T-helper 1 cell treated with Interleukin-12 subunit alpha and Interleukin-12 subunit beta and Interleukin-4 antibody, amounts not matched to agents 30 μg/mL and 1 μg/mL, for 36 hours (primary cell): Measurements from ENCODE around the gene SLF2.

Experiments
- H3K27ac Mint-ChIP-seq: one replicate; pipeline ENCODE4 v1.8.0; 2021; ENCODE audit warnings: mild to moderate bottlenecking, mixed read lengths
- H3K27me3 Mint-ChIP-seq: one replicate; pipeline ENCODE4 v1.8.0; 2021; ENCODE audit warnings: low read depth, mixed read lengths
- H3K36me3 Mint-ChIP-seq: one replicate; pipeline ENCODE4 v1.8.0; 2021; ENCODE audit warnings: low read depth, mixed read lengths
- H3K4me1 Mint-ChIP-seq: one replicate; pipeline ENCODE4 v1.8.0; 2021; ENCODE audit warnings: low read depth, mixed read lengths
- H3K4me3 Mint-ChIP-seq: one replicate; pipeline ENCODE4 v1.8.0; 2021; ENCODE audit warnings: mild to moderate bottlenecking, moderate library complexity, mixed read lengths
- H3K9me3 Mint-ChIP-seq: one replicate; pipeline ENCODE4 v1.8.0; 2021; ENCODE audit warnings: mixed read lengths

Gene SLF2

DNA sequence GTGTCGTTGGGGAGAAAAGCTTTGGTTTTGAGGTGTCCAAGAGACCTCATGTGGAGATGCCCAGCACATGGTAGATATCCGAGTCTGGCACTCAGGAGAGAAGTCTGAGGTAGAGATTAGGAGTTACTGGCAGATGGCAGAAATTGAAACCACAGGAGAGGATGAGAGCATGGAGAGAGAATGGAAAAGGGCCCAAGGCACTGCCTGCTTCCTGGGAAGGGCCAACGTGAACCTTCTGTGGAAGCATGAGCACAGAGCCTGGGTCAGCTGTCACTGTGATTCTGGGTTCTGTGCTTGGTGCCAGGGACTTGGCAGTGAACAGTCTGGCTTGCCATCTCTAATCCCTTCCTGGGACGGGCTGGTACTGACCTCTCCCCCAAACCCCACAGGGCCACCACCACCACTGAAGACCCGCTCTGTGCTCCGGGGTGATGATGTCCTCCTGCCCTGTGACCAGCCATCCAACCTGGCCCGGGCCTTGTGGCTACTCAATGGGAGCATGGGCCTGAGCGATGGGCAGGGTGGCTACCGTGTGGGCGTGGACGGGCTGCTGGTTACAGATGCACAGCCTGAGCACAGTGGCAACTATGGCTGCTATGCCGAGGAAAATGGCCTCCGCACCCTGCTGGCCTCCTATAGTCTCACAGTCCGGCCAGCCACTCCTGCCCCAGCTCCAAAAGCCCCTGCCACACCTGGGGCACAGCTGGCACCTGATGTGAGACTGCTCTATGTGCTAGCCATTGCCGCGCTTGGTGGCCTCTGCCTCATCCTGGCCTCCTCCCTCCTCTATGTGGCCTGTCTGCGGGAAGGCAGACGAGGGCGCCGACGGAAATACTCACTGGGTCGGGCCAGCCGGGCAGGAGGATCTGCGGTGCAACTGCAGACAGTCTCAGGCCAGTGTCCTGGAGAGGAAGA is 70.4 kb downstream of the SLF2 start:
- Mint-ChIP-seq H3K4me3 (no peak overlapping the region), H3K36me3 (peaks cover 13% of the 10 kb centered on the region), H3K4me1 (peaks cover 14% of the 10 kb centered on the region), H3K27me3 (no peaks in the 10 kb centered on the region), H3K9me3 (no peaks in the 10 kb centered on the region), H3K27ac (no peak overlapping the region)

DNA sequence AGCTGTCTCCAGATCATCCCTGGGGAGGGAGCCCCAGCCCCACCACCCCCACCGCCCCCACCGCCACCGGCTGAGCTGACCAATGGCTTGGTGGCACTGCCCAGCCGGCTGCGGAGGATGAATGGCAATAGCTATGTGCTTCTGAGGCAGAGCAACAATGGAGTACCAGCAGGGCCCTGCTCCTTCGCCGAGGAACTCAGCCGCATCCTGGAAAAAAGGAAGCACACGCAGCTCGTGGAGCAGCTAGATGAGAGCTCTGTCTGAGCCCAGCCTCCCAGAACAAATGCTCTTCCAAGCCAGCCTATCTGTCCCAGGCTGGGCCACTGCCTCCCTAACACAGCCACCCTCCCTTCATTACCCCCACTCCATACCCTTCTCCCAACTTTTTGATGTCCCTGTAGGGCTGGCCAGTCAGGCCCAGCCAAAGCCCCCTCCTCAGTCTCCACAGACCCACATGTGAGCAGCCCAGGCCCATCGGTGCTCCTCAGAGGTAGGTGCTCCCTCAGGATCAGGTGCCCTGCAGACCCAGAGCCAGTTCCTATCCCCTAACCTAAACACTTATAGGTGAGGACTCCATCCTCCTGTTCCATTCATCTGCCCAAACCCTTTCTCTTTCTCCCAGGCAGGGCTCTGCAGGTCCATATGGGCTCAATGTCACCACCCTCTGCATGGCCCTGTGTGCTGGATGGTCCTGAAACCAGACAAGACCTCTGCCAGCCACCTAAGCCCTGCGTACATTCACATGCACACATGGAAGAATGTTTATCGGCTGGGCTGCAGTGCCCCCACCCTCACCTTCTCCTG is 71.3 kb downstream of the SLF2 start:
- Mint-ChIP-seq H3K4me1 (peaks cover 14% of the 10 kb centered on the region), H3K27ac (no peak overlapping the region), H3K36me3 (peaks cover 13% of the 10 kb centered on the region), H3K27me3 (no peaks in the 10 kb centered on the region), H3K9me3 (no peaks in the 10 kb centered on the region), H3K4me3 (no peak overlapping the region)

DNA sequence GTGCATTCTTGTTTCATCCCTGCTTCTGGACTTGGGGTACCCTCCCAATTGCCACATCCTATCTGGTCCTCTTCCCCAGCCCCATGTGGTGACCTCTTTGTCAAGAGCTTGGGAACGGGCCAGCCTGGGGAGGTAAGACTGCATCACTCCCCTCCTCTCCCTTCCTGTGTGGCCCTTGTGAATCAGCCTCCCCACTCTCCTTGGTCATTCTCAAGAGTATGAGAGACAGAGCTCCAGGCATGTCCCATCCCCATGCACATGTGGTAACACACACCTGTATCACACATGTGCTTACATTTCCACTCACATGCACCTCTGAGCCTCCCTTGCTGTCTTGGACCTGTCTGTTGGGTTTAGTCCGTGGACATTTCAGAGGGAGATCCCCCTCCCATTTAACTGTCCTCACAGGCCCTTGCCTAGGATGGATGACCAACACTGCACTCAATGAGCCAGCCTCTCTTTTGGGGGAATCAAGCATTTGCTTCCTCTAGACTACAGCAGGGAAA is 72.0 kb downstream of the SLF2 start:
- no peaks in the 10 kb centered on the region for H3K9me3 Mint-ChIP-seq
- H3K4me1 Mint-ChIP-seq, result peaks cover 18% of the 10 kb centered on the region
- no peak overlapping the region for H3K4me3 Mint-ChIP-seq
- H3K27ac Mint-ChIP-seq, result no peak overlapping the region
- peaks cover 13% of the 10 kb centered on the region for H3K36me3 Mint-ChIP-seq
- no peaks in the 10 kb centered on the region for H3K27me3 Mint-ChIP-seq

- no peaks in the 10 kb centered on the region for H3K27me3 Mint-ChIP-seq
- no peaks in the 10 kb centered on the region for H3K9me3 Mint-ChIP-seq
- no peak overlapping the region for H3K27ac Mint-ChIP-seq
- peaks cover 14% of the 10 kb centered on the region for H3K36me3 Mint-ChIP-seq
- peaks cover 18% of the 10 kb centered on the region for H3K4me1 Mint-ChIP-seq
- H3K4me3 Mint-ChIP-seq, result no peak overlapping the region
Observed at GRCh38 chr10:100985336-100985735, 72.6 kb downstream of the SLF2 start.

GRCh38 chr10:100986623-100986951 is 73.8 kb downstream of the SLF2 start:
- Mint-ChIP-seq H3K9me3 (no peaks in the 10 kb centered on the region), H3K36me3 (peaks cover 21% of the 10 kb centered on the region), H3K4me3 (peak overlapping the region; percentile 98), H3K4me1 (peaks cover 18% of the 10 kb centered on the region), H3K27me3 (no peaks in the 10 kb centered on the region), H3K27ac (peak overlapping the region; percentile 15)

- no peaks in the 10 kb centered on the region for H3K27me3 Mint-ChIP-seq
- H3K4me3 Mint-ChIP-seq, result peak within 1 kb of the TSS; percentile 98
- H3K4me1 Mint-ChIP-seq, result peaks cover 18% of the 10 kb centered on the region
- H3K27ac Mint-ChIP-seq, result peak within 1 kb of the TSS; percentile 86
- peaks cover 21% of the 10 kb centered on the region for H3K36me3 Mint-ChIP-seq
- no peaks in the 10 kb centered on the region for H3K9me3 Mint-ChIP-seq
Observed at GRCh38 chr10:100986952-100987684, 74.4 kb downstream of the SLF2 start, which contains the start of the genes MRPL43 and TWNK. TSS of gene MRPL43 (minus strand) at chr10:100987497. CDS start at chr10:100987443, 54 bp downstream. TSS of gene TWNK (plus strand) at chr10:100987543. CDS start at chr10:100988211, 668 bp downstream.

DNA sequence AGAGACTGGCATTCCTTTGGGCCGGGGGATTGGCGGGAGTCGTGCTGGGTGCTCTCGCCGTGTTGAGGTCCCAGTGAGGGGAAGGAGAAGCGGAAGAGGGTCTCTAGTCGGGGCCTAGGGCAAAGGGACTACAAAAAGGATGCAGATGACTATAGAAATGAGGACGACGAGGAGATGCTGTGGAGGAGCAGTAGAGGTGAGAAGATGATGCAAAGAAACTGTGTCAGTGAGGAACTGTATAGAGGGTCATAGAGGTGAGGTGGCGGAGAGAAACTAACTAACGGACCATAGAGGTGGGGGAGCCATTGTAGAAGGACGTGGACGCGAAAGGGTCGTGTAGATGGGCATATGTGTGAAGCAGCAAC is 74.9 kb downstream of the SLF2 start:
- Mint-ChIP-seq H3K36me3 (peaks cover 21% of the 10 kb centered on the region), H3K4me3 (peak overlapping the region; percentile 98), H3K9me3 (no peaks in the 10 kb centered on the region), H3K4me1 (peaks cover 18% of the 10 kb centered on the region), H3K27ac (peak overlapping the region; percentile 86), H3K27me3 (no peaks in the 10 kb centered on the region)

DNA sequence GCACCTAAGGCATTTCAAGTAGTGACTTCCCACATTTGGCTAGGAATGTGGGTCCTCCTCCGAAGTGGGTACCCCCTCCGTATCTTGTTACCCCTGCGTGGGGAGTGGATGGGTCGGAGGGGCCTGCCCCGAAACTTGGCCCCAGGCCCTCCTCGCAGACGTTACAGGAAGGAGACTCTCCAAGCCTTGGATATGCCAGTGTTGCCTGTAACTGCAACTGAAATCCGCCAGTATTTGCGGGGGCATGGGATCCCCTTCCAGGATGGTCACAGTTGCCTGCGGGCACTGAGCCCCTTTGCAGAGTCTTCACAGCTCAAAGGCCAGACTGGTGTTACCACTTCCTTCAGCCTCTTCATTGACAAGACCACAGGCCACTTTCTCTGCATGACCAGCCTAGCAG is 75.4 kb downstream of the SLF2 start:
- Mint-ChIP-seq H3K27ac (no peak overlapping the region), H3K4me3 (peak overlapping the region; percentile 98), H3K9me3 (no peaks in the 10 kb centered on the region), H3K4me1 (peaks cover 18% of the 10 kb centered on the region), H3K36me3 (peaks cover 25% of the 10 kb centered on the region), H3K27me3 (no peaks in the 10 kb centered on the region)

DNA sequence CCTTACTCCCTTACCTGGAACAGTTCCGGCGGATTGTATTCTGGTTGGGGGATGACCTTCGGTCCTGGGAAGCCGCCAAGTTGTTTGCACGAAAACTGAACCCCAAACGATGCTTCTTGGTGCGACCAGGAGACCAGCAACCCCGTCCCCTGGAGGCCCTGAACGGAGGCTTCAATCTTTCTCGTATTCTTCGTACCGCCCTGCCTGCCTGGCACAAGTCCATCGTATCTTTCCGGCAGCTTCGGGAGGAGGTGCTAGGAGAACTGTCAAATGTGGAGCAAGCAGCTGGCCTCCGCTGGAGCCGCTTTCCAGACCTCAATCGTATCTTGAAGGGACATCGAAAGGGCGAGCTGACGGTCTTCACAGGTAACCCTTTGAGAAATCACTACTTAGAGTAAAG is 76.3 kb downstream of the SLF2 start:
- peak overlapping the region; percentile 25 for H3K4me3 Mint-ChIP-seq
- H3K36me3 Mint-ChIP-seq, result peaks cover 28% of the 10 kb centered on the region
- no peak overlapping the region for H3K27ac Mint-ChIP-seq
- no peaks in the 10 kb centered on the region for H3K9me3 Mint-ChIP-seq
- peaks cover 18% of the 10 kb centered on the region for H3K4me1 Mint-ChIP-seq
- no peaks in the 10 kb centered on the region for H3K27me3 Mint-ChIP-seq

- Mint-ChIP-seq H3K4me3 (no peak overlapping the region), H3K4me1 (peaks cover 18% of the 10 kb centered on the region), H3K9me3 (no peaks in the 10 kb centered on the region), H3K36me3 (peaks cover 22% of the 10 kb centered on the region), H3K27me3 (no peaks in the 10 kb centered on the region), H3K27ac (no peak overlapping the region)
Observed at GRCh38 chr10:100993986-100994708, 81.4 kb downstream of the SLF2 start.

GRCh38 chr10:100995181-100995580 is 82.4 kb downstream of the SLF2 start:
- Mint-ChIP-seq H3K4me3 (no peak overlapping the region), H3K4me1 (peaks cover 15% of the 10 kb centered on the region), H3K27me3 (no peaks in the 10 kb centered on the region), H3K36me3 (peaks cover 22% of the 10 kb centered on the region), H3K9me3 (no peaks in the 10 kb centered on the region), H3K27ac (no peak overlapping the region)

GRCh38 chr10:100996678-100997359 is 84.1 kb downstream of the SLF2 start:
- Mint-ChIP-seq H3K4me1 (peaks cover 18% of the 10 kb centered on the region), H3K36me3 (peaks cover 15% of the 10 kb centered on the region), H3K4me3 (peak overlapping the region; percentile 88), H3K27me3 (no peaks in the 10 kb centered on the region), H3K27ac (peak overlapping the region; percentile 85), H3K9me3 (no peaks in the 10 kb centered on the region)
